RWPE2 (cell line): Measurements from ENCODE around the gene TRAF4.
"Not testable (repeated sequence)": the region's sequence is repeated elsewhere in the genome, so short reads cannot be mapped to it uniquely, and the experiment has no call there.

ENCODE experiments used
- ATAC-seq: fragments of 200-7000 bp; cut with Tn5 transposase; 3 replicates; pipeline ENCODE4 v1.9.1; 2021; ENCODE audit warnings: low read depth
- DNase-seq: peaks from one replicate; pipeline ENCODE4 v3.0.0-alpha.2; 2020; ENCODE audit warnings: low spot score
- H3K27ac ChIP-seq: fragments of 450-650 bp; 2 replicates; pipeline ENCODE4 v1.5.1; 2017; ENCODE audit warnings: mild to moderate bottlenecking; ENCODE audit not compliant: poor library complexity, severe bottlenecking
- H3K27me3 ChIP-seq: fragments of 250-450 bp; sonication (Bioruptor Pico); 2 replicates; pipeline ENCODE4 v1.5.1; 2021; ENCODE audit warnings: mild to moderate bottlenecking, moderate library complexity; ENCODE audit not compliant: insufficient read depth, poor library complexity, severe bottlenecking
- H3K36me3 ChIP-seq: fragments of 250-450 bp; sonication (Bioruptor Pico); 2 replicates; pipeline ENCODE4 v1.5.1; 2020; ENCODE audit warnings: low read depth, mild to moderate bottlenecking, moderate library complexity
- H3K4me1 ChIP-seq: fragments of 250-450 bp; sonication (Bioruptor Pico); 2 replicates; pipeline ENCODE4 v1.5.1; 2021; ENCODE audit warnings: mild to moderate bottlenecking, moderate library complexity; ENCODE audit not compliant: insufficient read depth, poor library complexity, severe bottlenecking
- H3K4me3 ChIP-seq: fragments of 250-450 bp; sonication (Bioruptor Pico); 2 replicates; pipeline ENCODE4 v1.5.1; 2021; ENCODE audit warnings: mild to moderate bottlenecking, moderate library complexity; ENCODE audit not compliant: severe bottlenecking
- H3K9me3 ChIP-seq: fragments of 250-450 bp; sonication (Bioruptor Pico); 2 replicates; pipeline ENCODE4 v1.5.1; 2021; ENCODE audit warnings: mild to moderate bottlenecking, moderate library complexity; ENCODE audit not compliant: severe bottlenecking
- CTCF ChIP-seq: fragments of 450-650 bp; IDR thresholded peaks from one replicate; pipeline ENCODE4 v1.5.1; 2017; ENCODE audit warnings: mild to moderate bottlenecking, moderate library complexity; ENCODE audit not compliant: poor library complexity, severe bottlenecking

Gene TRAF4

GRCh38 chr17:28733346-28733745 lies 10.5 kb upstream of the TRAF4 start:
- ATAC-seq (no peak), DNase-seq (no peak)
- TF ChIP-seq CTCF: no peak
- no peaks in the 10 kb centered on the region for H3K27me3 ChIP-seq
- no peaks in the 10 kb centered on the region for H3K9me3 ChIP-seq
- no peak overlapping the region for H3K4me3 ChIP-seq
- H3K4me1 ChIP-seq: peaks cover 3% of the 10 kb centered on the region
- no peak overlapping the region for H3K27ac ChIP-seq
- no peaks in the 10 kb centered on the region for H3K36me3 ChIP-seq

GRCh38 chr17:28734712-28735241 lies 9.0 kb upstream of the TRAF4 start:
- DNase-seq (no peak), ATAC-seq (no peak)
- H3K27me3 ChIP-seq: no peaks in the 10 kb centered on the region
- H3K27ac ChIP-seq: no peak overlapping the region
- H3K9me3 ChIP-seq: no peaks in the 10 kb centered on the region
- no peak for TF ChIP-seq CTCF
- H3K36me3 ChIP-seq: no peaks in the 10 kb centered on the region
- no peak overlapping the region for H3K4me3 ChIP-seq
- H3K4me1 ChIP-seq: no peaks in the 10 kb centered on the region

- no peak for DNase-seq
- TF ChIP-seq CTCF: no peak
- ATAC-seq: peak; percentile 76
- Histone ChIP-seq H3K9me3 (no peaks in the 10 kb centered on the region), H3K27me3 (no peaks in the 10 kb centered on the region), H3K4me3 (no peak overlapping the region), H3K27ac (no peak overlapping the region), H3K4me1 (no peaks in the 10 kb centered on the region), H3K36me3 (no peaks in the 10 kb centered on the region)
Observed at GRCh38 chr17:28735242-28735722, 8.5 kb upstream of the TRAF4 start.

- not testable (repeated sequence) for H3K9me3 ChIP-seq, ATAC-seq, H3K36me3 ChIP-seq, H3K27ac ChIP-seq, H3K27me3 ChIP-seq, H3K4me3 ChIP-seq, DNase-seq, H3K4me1 ChIP-seq
Observed at GRCh38 chr17:28735913-28736769, 7.7 kb upstream of the TRAF4 start.

GRCh38 chr17:28737316-28737715 lies 6.5 kb upstream of the TRAF4 start:
- Histone ChIP-seq H3K27ac (no peak overlapping the region), H3K4me1 (no peaks in the 10 kb centered on the region), H3K9me3 (no peaks in the 10 kb centered on the region), H3K27me3 (no peaks in the 10 kb centered on the region), H3K4me3 (no peak overlapping the region), H3K36me3 (no peaks in the 10 kb centered on the region)
- TF ChIP-seq CTCF: no peak
- ATAC-seq: no peak
- no peak for DNase-seq
